HUES48 (cell line): ENCODE data around the gene ZDHHC1.

Experiments
- H3K27ac ChIP-seq: one replicate; pipeline ENCODE4 v1.7.0; 2013; ENCODE audit warnings: low read depth, low read length, inconsistent platforms
- H3K27me3 ChIP-seq: 2 replicates; pipeline ENCODE4 v1.6.1; 2013; ENCODE audit warnings: mild to moderate bottlenecking, low read length; ENCODE audit not compliant: control insufficient read depth, insufficient read depth
- H3K36me3 ChIP-seq: 2 replicates; pipeline ENCODE4 v1.6.1; 2013; ENCODE audit warnings: low read length; ENCODE audit not compliant: control insufficient read depth, insufficient read depth
- H3K4me1 ChIP-seq: 2 replicates; pipeline ENCODE4 v1.6.1; 2013; ENCODE audit warnings: mild to moderate bottlenecking, low read length; ENCODE audit not compliant: control insufficient read depth, insufficient read depth
- H3K4me3 ChIP-seq: 2 replicates; pipeline ENCODE4 v1.5.1; 2013; ENCODE audit warnings: mild to moderate bottlenecking, low read depth, low read length
- H3K9ac ChIP-seq: 2 replicates; pipeline ENCODE4 v1.6.1; 2013; ENCODE audit warnings: mild to moderate bottlenecking, low read depth, low read length, moderate library complexity
- H3K9me3 ChIP-seq: 2 replicates; pipeline ENCODE4 v1.6.1; 2013; ENCODE audit warnings: low read length; ENCODE audit not compliant: control insufficient read depth, insufficient read depth

Gene ZDHHC1

GRCh38 chr16:67430504-67430976 lies 14.3 kb upstream of the ZDHHC1 start:
- Histone ChIP-seq H3K27ac (peak overlapping the region; percentile 27), H3K27me3 (peaks cover 22% of the 10 kb centered on the region), H3K36me3 (0 out of 2 replicates have a peak, but pooled peaks cover under 1% of the 10 kb centered on the region), H3K4me3 (peak overlapping the region; percentile 80), H3K9me3 (no peaks in the 10 kb centered on the region), H3K9ac (peak overlapping the region; percentile 74), H3K4me1 (peaks cover 32% of the 10 kb centered on the region)

- Histone ChIP-seq H3K27ac (no peak overlapping the region), H3K9me3 (no peaks in the 10 kb centered on the region), H3K27me3 (peaks cover 22% of the 10 kb centered on the region), H3K9ac (peak overlapping the region; percentile 74), H3K4me3 (peak overlapping the region; percentile 80), H3K4me1 (peaks cover 38% of the 10 kb centered on the region), H3K36me3 (no peaks in the 10 kb centered on the region)
Measured at GRCh38 chr16:67429799-67430503, 13.7 kb upstream of the ZDHHC1 start.

DNA sequence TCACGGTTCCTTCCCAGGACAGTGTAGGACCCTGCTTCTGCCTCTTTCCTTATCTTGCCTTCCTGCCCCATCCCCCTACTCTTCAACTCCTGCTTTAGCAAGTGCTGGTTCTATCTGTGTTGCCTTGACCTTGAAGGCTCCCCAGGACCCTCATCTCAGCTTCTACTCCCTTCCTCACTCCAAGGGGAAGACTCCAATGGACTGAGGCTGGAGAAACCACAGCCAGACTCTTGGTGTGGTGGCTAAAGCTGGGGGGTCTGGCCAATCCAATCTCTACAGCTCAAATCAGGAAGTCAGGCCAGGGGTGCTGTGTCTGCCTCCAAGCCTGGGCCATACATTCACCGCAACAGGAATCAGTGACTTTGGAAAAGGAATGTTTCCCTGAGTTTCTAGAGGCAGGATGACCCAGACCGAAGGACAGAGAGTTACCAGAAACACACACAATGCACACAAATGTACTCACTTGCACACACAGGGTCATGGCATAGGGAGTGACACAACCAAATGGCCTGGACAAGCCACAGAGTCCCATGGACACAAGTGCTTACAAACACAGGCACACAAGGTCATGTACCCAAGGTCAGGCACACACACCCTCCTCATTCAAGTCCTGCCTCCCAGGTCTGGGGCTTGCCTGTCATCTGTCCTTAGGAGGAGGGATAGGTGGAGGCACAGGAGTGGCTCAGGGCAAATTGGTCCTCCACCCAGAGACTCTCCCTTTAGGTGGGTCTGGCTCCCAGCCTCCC lies 12.9 kb upstream of the ZDHHC1 start:
- Histone ChIP-seq H3K27me3 (peaks cover 22% of the 10 kb centered on the region), H3K27ac (no peak overlapping the region)

GRCh38 chr16:67428146-67428731 lies 12.0 kb upstream of the ZDHHC1 start:
- H3K27ac ChIP-seq: no peak overlapping the region
- peaks cover 54% of the 10 kb centered on the region for H3K4me1 ChIP-seq
- no peak overlapping the region for H3K9ac ChIP-seq
- H3K36me3 ChIP-seq: no peaks in the 10 kb centered on the region
- H3K9me3 ChIP-seq: no peaks in the 10 kb centered on the region
- H3K4me3 ChIP-seq: no peak overlapping the region
- peaks cover 22% of the 10 kb centered on the region for H3K27me3 ChIP-seq

More for the DNA sequence above, 12.9 kb upstream of the ZDHHC1 start:
- Histone ChIP-seq H3K4me3 (no peak overlapping the region), H3K36me3 (no peaks in the 10 kb centered on the region), H3K4me1 (peaks cover 45% of the 10 kb centered on the region), H3K9me3 (no peaks in the 10 kb centered on the region), H3K9ac (no peak overlapping the region)

DNA sequence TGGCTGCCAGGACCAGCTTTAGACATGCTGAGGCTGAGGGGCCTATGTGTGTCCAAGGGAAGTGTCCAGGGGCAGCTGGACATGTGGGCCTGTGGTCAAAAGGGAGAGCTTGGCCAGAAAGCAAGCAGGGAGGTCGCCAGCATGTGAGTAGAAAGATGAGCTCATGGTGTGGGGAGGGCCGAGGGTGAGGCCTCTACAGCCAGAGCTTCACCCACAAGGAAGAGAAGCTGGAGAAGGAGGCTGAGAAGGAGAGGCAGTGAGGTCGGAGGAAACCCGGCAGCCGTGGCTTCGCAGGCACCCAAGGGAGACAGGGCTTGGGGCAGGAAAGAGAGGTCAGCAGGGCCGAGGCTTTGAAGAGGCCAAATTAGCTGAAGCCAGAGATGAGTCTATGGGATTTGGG lies 10.7 kb upstream of the ZDHHC1 start:
- Histone ChIP-seq H3K27me3 (peaks cover 22% of the 10 kb centered on the region), H3K36me3 (no peaks in the 10 kb centered on the region), H3K9me3 (no peaks in the 10 kb centered on the region), H3K4me3 (no peak overlapping the region), H3K27ac (no peak overlapping the region), H3K4me1 (peaks cover 45% of the 10 kb centered on the region), H3K9ac (no peak overlapping the region)

DNA sequence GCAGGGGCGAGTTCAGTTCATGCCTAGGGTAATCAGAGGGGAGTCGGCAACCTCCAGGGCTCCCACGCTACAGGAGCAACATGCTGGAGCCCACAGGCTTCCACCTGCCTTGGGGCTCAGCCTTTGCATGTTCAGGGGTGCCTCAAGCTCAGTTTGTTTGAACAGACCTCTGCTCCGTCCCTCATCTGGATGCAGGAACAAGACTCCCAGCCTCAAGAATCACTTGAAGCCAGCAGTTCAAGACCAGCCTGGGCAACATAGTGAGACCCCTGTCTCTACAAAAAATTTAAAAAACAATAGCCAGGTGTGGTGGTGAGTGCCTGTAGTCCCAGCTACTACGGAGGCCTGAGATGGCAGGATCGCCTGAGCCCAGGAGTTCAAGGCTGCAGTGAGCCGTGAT lies 9.7 kb upstream of the ZDHHC1 start:
- no peaks in the 10 kb centered on the region for H3K36me3 ChIP-seq
- peaks cover 45% of the 10 kb centered on the region for H3K4me1 ChIP-seq
- H3K27ac ChIP-seq: no peak overlapping the region
- H3K27me3 ChIP-seq: peaks cover 22% of the 10 kb centered on the region
- H3K4me3 ChIP-seq: no peak overlapping the region
- H3K9ac ChIP-seq: no peak overlapping the region
- no peaks in the 10 kb centered on the region for H3K9me3 ChIP-seq

DNA sequence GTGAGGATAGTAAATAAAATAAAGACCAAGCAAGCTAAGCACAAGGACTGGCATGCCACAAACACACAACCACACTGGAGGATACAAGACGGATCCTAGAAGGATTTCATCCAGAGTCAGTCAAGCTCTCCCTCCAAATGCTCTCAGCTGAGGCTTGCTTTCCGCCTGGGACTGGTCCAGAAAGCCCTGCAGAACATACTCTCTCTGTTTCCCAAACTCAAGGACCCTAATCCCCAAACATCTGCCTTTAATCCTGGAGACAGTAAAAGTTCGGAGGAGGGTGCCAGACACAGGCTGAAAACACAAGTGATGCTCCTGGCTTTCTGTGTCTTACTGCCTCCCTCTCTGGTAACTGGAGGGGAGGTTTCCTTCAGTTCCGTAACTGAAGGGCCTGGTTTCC lies 9.3 kb upstream of the ZDHHC1 start:
- Histone ChIP-seq H3K27me3 (peaks cover 22% of the 10 kb centered on the region), H3K27ac (no peak overlapping the region), H3K36me3 (no peaks in the 10 kb centered on the region), H3K9ac (no peak overlapping the region), H3K9me3 (no peaks in the 10 kb centered on the region), H3K4me3 (0 out of 2 replicates have a peak overlapping the region, but pooled peaks have one; percentile 21), H3K4me1 (peaks cover 47% of the 10 kb centered on the region)

GRCh38 chr16:67425061-67425460 lies 8.8 kb upstream of the ZDHHC1 start:
- peak overlapping the region; percentile 21; the same call in 1 of the 2 replicates for H3K4me3 ChIP-seq
- H3K9ac ChIP-seq: no peak overlapping the region; the same call in 1 of the 2 replicates
- peaks cover 18% of the 10 kb centered on the region for H3K27me3 ChIP-seq
- H3K36me3 ChIP-seq: no peaks in the 10 kb centered on the region
- peaks cover 47% of the 10 kb centered on the region for H3K4me1 ChIP-seq
- peak overlapping the region; percentile 93 for H3K27ac ChIP-seq
- H3K9me3 ChIP-seq: no peaks in the 10 kb centered on the region

- no peaks in the 10 kb centered on the region for H3K9me3 ChIP-seq
- no peaks in the 10 kb centered on the region for H3K36me3 ChIP-seq
- peaks cover 9% of the 10 kb centered on the region for H3K27me3 ChIP-seq
- H3K4me1 ChIP-seq: peaks cover 44% of the 10 kb centered on the region
- peak overlapping the region; percentile 61; the same call in 1 of the 2 replicates for H3K9ac ChIP-seq
- peak overlapping the region; percentile 93 for H3K27ac ChIP-seq
- peak overlapping the region; percentile 46 for H3K4me3 ChIP-seq
Measured at GRCh38 chr16:67424261-67424615, 8.0 kb upstream of the ZDHHC1 start.

DNA sequence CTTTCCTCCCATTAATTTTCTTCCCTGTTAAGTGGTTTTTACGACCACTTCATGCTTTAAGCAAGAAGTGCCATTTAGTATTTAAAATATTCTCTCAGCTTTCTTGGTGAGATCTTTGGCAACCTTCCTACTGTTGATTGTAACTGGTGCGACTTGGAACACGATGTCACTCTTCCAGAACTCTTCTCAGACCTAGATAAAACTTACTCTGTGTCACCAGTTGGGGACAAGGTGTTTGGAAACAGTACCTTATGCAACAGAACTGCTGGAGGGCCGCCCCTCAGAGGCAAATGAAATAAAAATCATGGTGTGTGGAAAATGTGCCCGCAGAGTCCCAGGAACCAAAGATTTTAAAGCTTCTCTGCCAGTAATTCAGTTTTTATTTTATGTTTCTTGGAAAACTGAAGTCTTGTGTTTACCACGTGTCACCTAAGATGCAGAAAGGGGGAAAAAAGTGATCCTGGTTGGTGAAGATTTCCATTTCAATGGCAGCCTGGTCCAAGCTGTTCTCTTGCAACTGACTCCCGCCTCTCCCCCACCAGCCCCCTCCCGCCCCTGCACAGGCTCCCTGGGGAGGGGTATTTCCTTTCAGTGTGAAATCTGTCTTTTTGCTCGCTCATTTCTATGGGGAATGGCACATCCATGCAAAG lies 7.5 kb upstream of the ZDHHC1 start:
- Histone ChIP-seq H3K9ac (peak overlapping the region; percentile 61; the same call in 1 of the 2 replicates), H3K36me3 (no peaks in the 10 kb centered on the region), H3K27ac (peak overlapping the region; percentile 93), H3K27me3 (peaks cover 4% of the 10 kb centered on the region; the same call in 1 of the 2 replicates), H3K4me1 (peaks cover 39% of the 10 kb centered on the region), H3K4me3 (peak overlapping the region; percentile 46), H3K9me3 (no peaks in the 10 kb centered on the region)
